HG03342 (cell line): ENCODE results near the gene DIPK1B.

Experiments
- ATAC-seq: cut with Tn5 transposase; IDR thresholded peaks from one replicate; pipeline ENCODE4 v1.9.1; 2021; ENCODE audit warnings: mild to moderate bottlenecking, moderate library complexity; ENCODE audit not compliant: unreplicated experiment

DIPK1B gene

DNA sequence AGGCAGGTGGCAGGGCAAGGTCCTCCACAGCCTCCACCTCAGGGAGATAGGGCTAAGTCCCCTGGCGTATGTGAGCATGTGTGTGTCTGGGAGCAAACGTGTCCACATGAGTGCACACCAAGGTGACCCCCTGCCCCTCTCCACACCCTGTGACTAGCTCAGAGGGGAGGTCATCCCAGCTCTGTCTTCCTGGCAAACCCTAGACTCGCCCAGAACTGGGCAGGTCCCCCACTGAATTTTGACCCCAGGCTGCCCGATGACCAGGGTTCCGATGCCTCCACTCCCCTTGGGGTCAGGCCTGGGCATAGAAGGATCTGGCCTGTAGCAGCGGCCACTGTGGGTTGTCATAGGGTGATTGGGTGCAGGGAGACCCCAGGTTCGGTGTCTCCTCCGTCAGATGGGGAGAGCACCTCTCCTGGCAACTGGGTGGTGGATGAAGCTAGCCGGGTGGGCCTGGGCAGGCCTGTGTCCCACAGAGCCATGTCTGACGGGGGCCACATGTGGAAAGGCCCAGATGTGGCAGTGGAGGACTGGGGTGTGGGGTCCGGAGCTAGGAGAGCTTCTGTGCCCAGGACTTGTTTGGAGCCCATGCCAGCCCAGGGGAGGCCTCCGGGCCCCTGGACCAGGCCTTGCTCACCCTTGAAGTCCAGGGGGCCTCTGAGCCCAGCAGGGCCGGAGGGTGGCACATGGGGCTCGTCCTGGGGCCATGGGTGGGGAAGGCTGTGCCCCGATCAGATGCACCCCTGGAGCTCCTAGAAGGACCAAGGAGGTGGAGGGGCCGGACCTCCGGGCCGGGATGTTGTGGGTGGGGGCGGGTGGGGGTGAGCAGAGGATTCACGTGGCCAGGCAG, 6.2 kb downstream of the DIPK1B start:
- no peak for ATAC-seq

DNA sequence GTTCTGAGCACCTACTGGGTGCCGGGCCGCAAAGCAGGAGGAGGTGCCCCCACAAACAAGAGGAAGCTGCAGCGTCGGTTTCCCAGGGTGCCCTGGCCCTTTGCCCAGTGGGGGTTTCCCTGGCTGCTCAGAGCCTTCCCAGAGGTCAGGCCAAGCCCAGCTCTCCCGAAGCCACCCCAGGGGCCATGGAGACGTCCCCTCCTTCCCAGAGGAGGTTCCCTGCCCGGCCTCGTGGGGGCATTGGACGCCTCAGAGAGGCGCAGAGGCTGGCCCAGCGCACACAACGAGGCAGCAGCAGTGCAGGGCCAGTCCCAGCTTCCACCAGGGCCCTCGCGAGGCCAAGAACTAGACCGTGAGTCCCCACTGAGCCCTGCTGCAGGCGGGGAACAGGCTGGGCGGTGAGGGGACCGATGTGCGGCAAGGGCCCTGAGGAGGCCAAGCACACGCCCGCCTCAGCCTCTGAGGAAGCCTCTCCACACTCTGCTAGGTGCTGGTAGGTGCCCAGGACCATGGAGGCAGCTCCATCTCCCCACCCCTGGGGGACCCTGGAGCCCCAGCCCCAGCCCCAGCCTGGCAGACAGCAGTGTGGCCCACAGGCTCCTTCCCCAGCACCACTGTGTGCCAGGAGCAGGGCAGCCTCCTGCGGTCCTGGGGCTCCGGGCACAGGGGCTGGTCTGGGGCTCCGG, 7.0 kb downstream of the DIPK1B start:
- no peak for ATAC-seq

DNA sequence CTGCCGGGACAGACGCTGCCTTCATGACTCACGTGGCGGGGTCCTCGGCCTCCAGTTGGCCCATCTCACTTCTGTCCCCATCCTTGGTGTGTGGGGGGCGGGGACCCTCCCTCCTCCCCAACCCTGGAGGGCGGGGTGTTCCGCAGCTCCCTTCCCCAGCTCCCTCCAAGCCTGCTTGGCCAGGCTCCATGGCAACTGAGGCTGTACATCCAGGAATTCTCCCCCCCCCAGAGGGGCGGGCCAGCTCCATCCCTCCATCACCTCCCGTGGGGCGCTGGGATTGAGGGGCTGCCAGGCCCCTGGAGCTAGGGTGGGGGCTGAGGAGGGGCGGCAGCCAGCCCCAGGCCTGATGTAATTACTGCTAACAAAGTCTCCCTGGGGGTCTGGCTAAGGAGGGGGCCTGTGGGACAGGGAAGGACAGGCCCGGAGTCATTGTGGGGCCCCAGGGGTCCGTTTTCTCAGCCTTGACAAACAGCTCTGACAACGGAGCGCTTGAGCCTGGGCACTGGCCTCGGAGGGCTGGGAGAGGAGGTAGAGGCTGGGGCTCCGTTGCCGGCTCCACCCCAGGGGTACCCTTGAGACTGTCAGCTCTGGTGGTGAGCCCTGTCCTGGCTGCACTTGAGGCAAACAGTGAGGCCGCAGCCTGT, 8.0 kb downstream of the DIPK1B start:
- ATAC-seq, result no peak

DNA sequence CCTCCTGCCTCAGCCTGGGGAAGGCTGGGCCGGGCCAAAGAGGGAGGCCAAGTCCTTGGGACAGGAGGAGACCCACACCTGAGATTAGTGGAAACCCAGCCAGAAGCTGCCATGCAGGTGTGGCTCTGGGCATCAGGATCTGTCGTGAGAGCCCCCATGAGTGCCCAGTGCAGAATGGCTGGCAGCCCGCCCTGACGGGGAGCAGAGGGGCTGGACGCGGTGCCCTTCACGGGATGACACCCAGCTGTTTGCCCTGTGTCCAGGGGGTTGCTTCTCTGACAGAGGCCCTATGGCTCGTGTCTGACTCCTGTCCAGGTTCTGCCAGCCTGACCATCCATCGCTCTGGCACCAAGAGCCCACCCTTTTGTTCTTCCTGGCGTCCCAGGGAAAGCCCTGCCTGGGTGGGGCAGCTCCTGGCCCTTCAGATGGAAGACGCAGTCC, 8.5 kb downstream of the DIPK1B start:
- no peak for ATAC-seq

DNA sequence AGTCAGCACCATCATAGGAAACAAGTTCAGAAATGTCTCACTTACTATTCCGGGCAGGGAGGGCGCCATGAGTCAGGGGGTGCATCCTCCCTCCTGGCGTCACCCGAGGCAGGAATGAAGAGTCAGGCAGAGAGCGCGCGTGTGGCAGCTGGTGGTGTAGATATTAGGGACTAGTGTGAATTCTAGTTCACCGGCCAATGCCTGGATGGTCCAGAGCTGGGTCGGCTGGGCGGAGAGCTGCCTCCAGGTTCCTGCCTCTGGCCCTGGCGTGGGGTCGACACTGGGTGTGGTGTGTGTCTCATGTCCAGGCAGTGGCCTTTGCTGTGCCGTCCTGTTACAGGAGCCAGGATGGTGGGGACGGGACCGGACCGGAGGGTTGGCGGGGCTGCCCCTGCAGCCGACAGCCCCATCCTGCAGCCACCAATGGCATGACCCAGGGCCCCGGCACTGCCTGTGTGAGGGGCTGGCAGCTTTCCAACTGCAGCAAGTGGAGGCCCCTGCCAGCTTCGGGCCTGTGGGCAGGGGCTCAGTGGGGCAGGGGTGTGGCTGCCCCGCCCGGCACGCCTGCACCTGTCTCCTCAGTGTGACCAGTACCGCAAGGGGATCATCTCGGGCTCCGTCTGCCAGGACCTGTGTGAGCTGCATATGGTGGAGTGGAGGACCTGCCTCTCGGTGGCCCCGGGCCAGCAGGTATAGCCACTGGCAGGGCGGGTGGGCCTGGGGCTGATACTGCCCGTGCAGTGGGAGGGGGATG, 9.1 kb downstream of the DIPK1B start:
- ATAC-seq, result no peak

DNA sequence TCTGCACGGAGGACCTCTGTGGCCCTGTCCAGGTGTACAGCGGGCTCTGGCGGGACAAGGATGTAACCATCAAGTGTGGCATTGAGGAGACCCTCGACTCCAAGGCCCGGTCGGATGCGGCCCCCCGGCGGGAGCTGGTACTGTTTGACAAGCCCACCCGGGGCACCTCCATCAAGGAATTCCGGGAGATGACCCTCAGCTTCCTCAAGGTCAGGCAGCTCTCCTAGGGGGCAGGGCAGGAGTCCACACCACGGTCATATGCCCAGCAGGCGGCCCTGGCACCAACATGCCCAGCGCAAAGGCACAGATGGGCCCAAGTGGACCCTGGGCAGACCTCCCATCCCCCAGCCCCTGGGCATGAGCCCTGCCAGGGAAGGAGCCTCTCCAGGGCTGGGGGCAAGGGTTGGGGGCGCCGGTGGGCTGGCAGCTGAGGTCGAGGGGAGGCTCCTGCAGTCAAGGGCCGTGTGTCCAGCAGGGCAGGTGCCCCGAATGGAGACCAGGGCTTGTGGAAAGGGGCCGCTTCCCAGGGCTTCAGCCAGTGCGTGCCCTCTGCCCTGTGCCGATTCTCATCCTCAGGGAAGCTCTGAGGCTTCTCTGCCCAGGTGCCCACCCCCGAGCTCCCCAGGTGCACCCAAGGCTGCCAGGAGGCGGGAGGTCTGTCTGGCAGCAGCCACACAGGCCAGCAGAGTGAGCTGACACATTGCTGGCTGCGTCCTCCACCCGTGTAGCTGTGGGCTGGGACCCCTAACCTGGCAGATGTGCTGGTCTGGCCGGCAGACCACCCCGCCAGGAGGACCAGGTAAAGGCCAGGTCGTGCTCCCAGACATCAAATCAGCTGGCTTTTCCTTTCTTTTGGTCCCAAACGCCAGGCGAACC, 10.0 kb downstream of the DIPK1B start:
- ATAC-seq, result no peak

DNA sequence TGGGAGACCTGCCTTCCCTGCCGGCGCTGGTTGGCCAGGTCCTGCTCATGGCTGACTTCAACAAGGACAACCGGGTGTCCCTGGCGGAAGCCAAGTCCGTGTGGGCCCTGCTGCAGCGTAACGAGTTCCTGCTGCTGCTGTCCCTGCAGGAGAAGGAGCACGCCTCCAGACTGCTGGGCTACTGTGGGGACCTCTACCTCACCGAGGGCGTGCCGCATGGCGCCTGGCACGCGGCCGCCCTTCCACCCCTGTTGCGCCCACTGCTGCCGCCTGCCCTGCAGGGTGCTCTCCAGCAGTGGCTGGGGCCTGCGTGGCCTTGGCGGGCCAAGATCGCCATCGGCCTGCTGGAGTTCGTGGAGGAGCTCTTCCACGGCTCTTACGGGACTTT, 10.6 kb downstream of the DIPK1B start:
- ATAC-seq, result no peak

DNA sequence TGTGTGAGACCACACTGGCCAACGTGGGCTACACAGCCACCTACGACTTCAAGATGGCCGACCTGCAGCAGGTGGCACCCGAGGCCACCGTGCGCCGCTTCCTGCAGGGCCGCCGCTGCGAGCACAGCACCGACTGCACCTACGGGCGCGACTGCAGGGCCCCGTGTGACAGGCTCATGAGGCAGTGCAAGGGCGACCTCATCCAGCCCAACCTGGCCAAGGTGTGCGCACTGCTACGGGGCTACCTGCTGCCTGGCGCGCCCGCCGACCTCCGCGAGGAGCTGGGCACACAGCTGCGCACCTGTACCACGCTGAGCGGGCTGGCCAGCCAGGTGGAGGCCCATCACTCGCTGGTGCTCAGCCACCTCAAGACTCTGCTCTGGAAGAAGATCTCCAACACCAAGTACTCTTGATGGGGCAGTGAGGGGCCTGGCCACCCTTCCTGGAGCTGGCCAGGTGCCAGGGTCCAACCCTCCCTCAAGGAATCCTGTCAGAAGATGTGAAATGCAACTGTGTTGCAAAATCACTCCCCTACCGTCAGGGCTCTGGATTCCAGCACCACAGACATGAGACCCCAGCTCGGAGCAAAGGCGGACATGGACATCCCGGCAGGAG, 11.1 kb downstream of the DIPK1B start:
- no peak for ATAC-seq

DNA sequence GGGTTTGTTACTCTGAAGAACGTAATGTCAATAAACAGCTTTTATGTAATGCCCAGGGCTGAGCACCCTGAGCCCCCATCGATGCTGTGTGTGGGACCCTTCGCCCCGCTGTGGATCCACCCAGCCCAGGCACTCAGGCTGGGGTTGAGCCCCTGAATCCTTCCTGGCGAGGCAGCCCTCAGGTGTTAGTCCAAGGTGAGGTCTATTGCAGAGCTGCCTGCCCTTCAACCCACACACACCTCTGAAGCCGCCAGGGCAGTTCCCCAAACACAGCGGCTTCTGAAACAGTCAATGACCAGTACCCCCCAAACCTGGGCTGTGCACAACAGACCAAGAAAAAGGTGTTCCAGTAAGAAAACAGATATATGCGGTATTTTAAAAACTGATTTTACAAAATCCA, 11.6 kb downstream of the DIPK1B start:
- no peak for ATAC-seq

DNA sequence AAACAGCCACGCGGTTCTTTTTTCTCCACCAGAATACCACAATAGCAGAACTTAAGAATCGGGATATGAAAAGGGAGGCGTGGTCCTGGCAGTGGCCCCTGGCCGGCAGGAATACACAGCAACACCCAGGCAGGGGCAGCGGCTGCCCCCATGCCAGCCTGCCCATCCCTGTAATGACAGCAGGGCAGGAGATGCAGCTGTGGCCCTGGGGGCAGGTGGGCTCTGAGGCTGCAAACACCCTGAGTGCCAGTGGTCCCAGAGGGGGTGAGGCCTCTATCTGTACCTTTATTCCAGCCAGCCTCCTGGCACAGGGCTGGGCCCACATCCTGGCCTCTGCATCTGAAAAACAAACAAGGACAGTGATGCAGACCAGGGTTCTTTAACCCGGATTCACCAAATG, 12.4 kb downstream of the DIPK1B start:
- ATAC-seq, result no peak

DNA sequence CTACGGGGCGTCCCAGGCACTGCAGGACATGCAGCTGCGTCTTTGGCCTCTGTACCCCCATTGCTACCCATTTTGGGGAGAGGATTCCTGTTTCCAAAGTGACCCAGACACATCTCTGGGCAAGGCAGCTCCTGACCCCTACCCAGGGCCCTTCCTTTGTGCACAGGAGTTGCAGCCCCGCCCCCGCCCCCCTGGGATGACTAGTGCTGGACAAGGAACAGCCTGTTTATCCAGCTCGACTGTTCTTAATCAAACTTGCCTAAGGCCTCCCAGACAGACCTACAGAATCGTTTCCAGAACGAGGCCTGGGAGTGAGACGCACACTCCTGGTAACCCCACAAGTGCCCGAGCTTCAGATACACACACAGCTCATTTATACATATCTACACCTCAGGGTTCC, 13.2 kb downstream of the DIPK1B start:
- no peak for ATAC-seq

DNA sequence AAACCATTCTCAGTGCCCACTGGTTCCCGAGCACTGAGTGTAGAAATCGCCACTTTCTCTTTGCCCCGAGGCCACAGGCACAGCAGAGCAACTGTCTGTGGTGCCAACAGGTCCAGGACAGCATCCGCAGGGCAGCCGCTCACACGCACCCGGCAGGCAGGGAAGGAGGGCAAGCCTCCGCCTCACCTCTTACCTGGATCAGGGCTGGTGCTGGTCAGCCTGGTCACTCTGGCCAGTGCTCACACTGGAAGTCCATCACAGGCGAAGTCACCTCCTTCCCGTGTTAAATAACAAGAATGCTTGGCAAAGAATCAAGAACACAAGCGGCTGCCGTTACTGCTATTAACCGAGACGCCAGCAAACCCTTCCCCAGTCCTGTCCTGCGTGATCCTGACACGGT, 13.7 kb downstream of the DIPK1B start:
- ATAC-seq, result no peak

DNA sequence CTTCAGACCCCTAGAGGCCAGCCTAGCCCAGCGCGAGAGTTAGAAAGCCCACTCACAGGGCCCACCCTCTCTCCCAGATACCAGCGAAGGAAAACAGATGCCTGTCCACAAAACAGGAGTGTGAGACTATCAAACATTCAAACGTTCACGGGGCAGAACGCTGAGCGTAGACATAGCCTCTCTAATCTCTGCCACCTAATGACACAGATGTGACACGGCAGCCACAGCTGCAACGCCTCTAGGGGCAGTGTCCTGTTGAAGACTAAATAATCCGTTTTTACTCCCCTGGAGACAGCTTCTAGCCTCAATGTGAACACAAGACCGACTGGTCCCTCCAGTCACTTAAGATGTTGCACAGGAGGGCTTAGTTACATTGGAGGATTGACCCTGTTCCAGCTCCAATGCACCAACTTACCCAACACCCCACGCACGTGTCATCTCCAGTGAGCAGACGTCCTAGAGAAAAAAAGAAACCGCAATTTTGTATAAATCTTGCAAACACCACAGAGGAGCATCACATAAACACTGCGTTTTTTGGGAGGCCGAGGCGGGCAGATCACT, 14.3 kb downstream of the DIPK1B start:
- ATAC-seq, result no peak

DNA sequence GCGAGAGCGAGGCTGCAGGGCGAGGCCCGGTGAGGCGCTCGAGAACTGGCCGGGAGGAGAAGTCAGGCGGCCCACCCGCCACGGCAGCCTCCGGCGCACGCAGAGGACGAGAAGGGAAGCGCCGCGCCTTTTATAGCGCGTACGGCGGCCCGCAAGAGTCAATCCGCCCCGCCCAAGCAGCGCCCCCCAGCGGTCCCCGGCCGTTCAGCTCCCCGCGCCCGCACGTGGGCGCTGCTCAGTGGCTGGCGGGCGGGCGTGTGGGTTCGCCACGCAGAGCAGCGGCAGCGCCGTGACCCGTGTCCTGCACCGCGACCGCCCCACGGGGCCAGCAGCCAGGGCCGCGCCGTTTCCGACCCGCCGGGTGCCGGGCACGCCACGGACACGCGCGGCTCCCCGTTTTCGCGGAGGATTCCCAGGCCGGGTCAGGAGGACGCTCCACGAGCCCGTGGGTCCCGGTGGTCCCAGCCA, 15.7 kb downstream of the DIPK1B start:
- peak; percentile 54 for ATAC-seq

DNA sequence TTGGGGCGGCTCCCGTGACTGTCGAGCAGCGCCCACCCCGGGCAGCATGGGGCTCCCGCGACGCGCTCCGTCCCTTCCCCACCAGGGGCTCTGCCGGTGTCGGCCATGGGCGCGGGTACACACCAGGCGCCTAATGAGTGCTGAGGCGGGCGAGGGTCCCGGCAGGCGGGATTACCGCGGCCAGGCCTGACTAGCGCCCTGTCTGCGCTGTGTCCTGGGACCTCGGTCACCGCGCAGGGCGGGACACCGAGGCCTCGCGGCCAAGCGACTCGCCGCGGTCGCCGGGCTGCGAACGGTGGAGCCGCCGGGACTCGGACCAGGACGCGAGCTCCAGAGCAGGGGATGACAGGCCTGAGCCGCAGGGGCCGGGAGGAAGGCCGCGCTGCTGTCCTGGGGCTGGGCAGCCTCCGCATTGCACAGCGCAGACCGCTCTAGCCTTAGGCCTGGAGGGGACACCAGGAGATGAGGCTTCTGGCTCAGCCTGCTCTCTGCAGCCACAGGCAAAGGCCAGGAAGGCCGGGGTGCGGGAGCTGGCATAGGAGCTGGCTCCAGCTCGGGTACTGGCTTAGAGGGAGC, 16.3 kb downstream of the DIPK1B start:
- peak; percentile 17 for ATAC-seq

DNA sequence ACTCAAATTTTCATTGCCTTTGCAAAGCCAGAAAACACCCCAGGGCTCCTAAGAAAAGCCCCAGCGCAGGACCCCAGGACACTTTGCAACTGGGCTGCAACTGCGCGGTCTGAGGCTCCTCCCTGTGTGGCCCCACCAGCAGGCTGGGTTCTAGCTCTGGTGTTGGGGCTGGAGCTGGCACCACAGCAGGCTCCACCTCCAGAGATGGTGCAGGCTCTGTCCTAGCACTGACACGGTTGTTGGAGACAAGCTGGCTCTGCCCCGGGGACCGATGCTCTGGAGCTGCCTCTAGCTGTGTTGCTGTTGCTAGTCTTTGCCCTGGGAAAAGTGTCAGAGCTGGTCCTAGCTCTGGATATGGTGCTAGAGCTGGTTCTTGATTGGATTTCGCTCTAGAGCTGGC, 16.8 kb downstream of the DIPK1B start:
- no peak for ATAC-seq

DNA sequence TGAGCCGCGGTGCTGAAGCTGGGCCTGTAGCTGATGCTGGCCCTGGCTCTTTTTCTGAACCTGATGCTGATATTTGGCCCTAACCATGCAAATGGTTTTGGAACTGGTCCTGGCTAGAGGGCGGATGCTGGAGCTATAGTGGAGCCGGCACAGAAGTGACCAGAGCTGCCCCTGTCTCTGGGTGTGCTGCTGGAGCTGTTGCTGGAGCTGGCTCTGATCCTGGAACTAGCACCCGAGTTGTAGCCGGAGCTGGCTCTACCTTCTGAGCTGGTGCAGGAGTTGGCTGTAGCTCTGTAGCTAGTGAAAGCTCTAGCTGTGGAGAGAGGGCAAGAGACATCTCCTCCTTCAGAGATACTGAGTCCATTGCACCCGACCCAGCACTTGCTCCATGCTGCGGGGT, 17.6 kb downstream of the DIPK1B start:
- no peak for ATAC-seq

DNA sequence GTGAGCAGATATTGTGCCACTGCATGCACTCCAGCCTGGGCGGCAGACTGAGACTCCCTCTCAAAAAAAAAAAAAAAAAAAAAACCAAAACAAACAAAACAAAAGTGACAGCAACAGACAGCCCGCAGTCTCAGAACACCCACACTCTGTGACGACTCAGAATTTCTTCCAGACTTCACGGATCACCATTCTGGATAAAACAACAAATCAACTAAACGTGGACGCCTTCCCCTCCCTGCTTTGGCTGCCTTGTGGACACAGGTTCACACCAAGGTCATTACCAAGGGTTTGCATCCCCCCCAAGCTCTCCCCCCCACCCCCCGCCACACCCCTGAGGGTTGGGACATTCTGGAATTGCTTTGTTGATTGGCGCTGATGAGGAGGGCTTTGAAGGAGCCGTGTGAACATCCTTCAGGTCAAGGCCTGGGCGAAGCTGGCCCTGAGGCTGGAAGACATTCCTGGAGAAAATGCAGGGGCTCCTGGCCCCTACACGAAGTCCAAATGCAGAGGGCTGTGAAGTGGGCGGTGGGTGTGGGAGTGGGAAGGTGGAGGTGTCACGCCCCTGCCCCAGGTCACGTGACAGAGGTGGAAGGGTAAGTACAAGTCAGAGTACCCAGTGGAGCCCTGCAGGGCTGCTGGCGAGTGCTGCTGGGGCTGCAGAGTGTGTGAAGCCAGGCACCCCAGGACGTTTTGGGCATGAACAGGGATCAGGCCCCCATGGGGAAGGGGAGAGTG, 20.2 kb downstream of the DIPK1B start:
- no peak for ATAC-seq
